SU-DHL-6 (cell line): Measurements from ENCODE around the gene ATG10.
"Not testable (repeated sequence)": the region's sequence is repeated elsewhere in the genome, so short reads cannot be mapped to it uniquely, and the experiment has no call there.

Experiments used
- H2AFZ ChIP-seq: fragments of 200-600 bp; sonication (generic); 2 replicates; pipeline ENCODE4 v1.6.1; 2014; ENCODE audit warnings: low read depth, mild to moderate bottlenecking, moderate library complexity, mixed read lengths, antibody characterized with exemption, low read length; ENCODE audit not compliant: severe bottlenecking
- H3F3A ChIP-seq: fragments of 200-600 bp; shearing (Covaris generic); 2 replicates; pipeline ENCODE4 v1.6.0; 2016; ENCODE audit warnings: antibody characterized with exemption, mild to moderate bottlenecking; ENCODE audit not compliant: insufficient read depth
- H3K27ac ChIP-seq: fragments of 200-600 bp; sonication (generic); 2 replicates; pipeline ENCODE4 v1.5.1; 2016; ENCODE audit warnings: low read depth, mild to moderate bottlenecking, low read length, moderate library complexity, mixed read lengths
- H3K27me3 ChIP-seq: fragments of 200-600 bp; sonication (generic), shearing (Covaris generic); 2 replicates; pipeline ENCODE4 v1.6.0; 2014; ENCODE audit warnings: mild to moderate bottlenecking, low read length
- H3K36me3 ChIP-seq: fragments of 200-600 bp; sonication (generic); 2 replicates; pipeline ENCODE4 v1.6.1; 2014; ENCODE audit warnings: mild to moderate bottlenecking, low read length, mixed read lengths
- H3K4me2 ChIP-seq: fragments of 300-600, 200-600 bp; shearing (Covaris generic), sonication (generic); 2 replicates; pipeline ENCODE4 v1.6.0; 2014; ENCODE audit warnings: low read length, low read depth, mild to moderate bottlenecking; ENCODE audit not compliant: poor library complexity, severe bottlenecking
- H3K4me3 ChIP-seq: fragments of 200-600 bp; sonication (generic); 2 replicates; pipeline ENCODE4 v1.5.1; 2014; ENCODE audit warnings: antibody characterized with exemption, low read length, mild to moderate bottlenecking, mixed read lengths; ENCODE audit not compliant: insufficient read depth, poor library complexity, severe bottlenecking
- H3K79me2 ChIP-seq: fragments of 200-600 bp; sonication (generic); 2 replicates; pipeline ENCODE4 v1.6.1; 2014; ENCODE audit warnings: mild to moderate bottlenecking, low read length, moderate library complexity; ENCODE audit not compliant: insufficient read depth
- H3K9ac ChIP-seq: fragments of 200-600 bp; sonication (generic); 2 replicates; pipeline ENCODE4 v1.7.0; 2014; ENCODE audit warnings: mild to moderate bottlenecking, low read length
- H3K9me2 ChIP-seq: fragments of 200-600 bp; sonication (generic); replicated peaks from 2 replicates; pipeline ENCODE4 v1.6.1; 2014; ENCODE audit warnings: low read length; ENCODE audit not compliant: insufficient read depth
- H3K9me3 ChIP-seq: fragments of 200-600 bp; sonication (generic); 2 replicates; pipeline ENCODE4 v1.6.1; 2014; ENCODE audit warnings: low read length, mixed read lengths; ENCODE audit not compliant: insufficient read depth
- H4K20me1 ChIP-seq: fragments of 200-600 bp; sonication (generic); 2 replicates; pipeline ENCODE4 v1.6.1; 2014; ENCODE audit warnings: low read depth, mild to moderate bottlenecking, antibody characterized with exemption, low read length, moderate library complexity, mixed read lengths
- CTCF ChIP-seq: fragments of 200-600 bp; sonication (generic); IDR thresholded peaks from one replicate; pipeline ENCODE4 v1.5.1; 2017; ENCODE audit warnings: antibody characterized with exemption, mild to moderate bottlenecking, low read length, moderate library complexity; ENCODE audit not compliant: insufficient read depth, poor library complexity, severe bottlenecking
- EZH2phosphoT487 ChIP-seq: fragments of 200-600 bp; sonication (generic), shearing (Covaris generic); conservative IDR thresholded peaks from 2 replicates; pipeline ENCODE4 v1.6.1; 2018; ENCODE audit warnings: mild to moderate bottlenecking, antibody characterized with exemption, low read length, moderate library complexity, mixed read lengths

ATG10 gene

GRCh38 chr5:82057051-82057450 is 85.2 kb downstream of the ATG10 start:
- Histone ChIP-seq H3K9me2 (no peaks in the 10 kb centered on the region), H3K27me3 (no peaks in the 10 kb centered on the region), H3K79me2 (no peaks in the 10 kb centered on the region), H3K4me2 (no peak overlapping the region), H4K20me1 (no peaks in the 10 kb centered on the region), H3K4me3 (no peak overlapping the region), H3K27ac (no peak overlapping the region), H3K9ac (no peak overlapping the region), H3K9me3 (no peaks in the 10 kb centered on the region), H3F3A (no peaks in the 10 kb centered on the region), H2AFZ (no peak overlapping the region), H3K36me3 (no peaks in the 10 kb centered on the region)
- no peak for TF ChIP-seq CTCF
- no peak for TF ChIP-seq EZH2phosphoT487

DNA sequence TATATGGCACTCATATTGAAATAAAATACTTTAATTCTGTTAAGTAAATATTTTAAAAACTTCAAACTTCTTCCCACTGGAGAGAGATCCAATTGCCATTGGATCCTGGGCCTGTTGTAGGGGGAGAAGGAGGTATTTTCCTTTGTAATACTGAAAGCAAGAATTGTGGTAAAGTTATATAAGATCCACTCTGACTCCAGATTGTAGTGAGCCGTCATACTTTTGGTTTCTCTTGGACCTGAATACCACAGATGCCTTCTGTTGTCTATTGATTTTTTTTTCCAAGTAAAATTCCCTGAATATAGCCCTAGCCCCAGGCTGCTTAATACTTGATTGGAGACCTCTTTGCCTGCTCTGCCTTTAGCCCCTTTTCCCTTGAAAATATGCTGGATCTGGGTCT is 86.9 kb downstream of the ATG10 start:
- Histone ChIP-seq H3F3A (no peaks in the 10 kb centered on the region), H3K36me3 (no peaks in the 10 kb centered on the region), H3K9ac (no peak overlapping the region), H3K9me2 (no peaks in the 10 kb centered on the region), H3K27ac (no peak overlapping the region), H3K4me3 (no peak overlapping the region), H3K4me2 (no peak overlapping the region), H3K27me3 (no peaks in the 10 kb centered on the region), H3K9me3 (no peaks in the 10 kb centered on the region), H3K79me2 (no peaks in the 10 kb centered on the region), H2AFZ (no peak overlapping the region), H4K20me1 (no peaks in the 10 kb centered on the region)
- TF ChIP-seq CTCF = no peak
- no peak for TF ChIP-seq EZH2phosphoT487

- no peak overlapping the region for H3K27ac ChIP-seq
- no peaks in the 10 kb centered on the region for H3K79me2 ChIP-seq
- H3K9me2 ChIP-seq = no peaks in the 10 kb centered on the region
- H3K9me3 ChIP-seq = no peaks in the 10 kb centered on the region
- TF ChIP-seq EZH2phosphoT487 = no peak
- no peak for TF ChIP-seq CTCF
- H3K9ac ChIP-seq = no peak overlapping the region
- H3K4me3 ChIP-seq = no peak overlapping the region
- H3K36me3 ChIP-seq = peaks cover 3% of the 10 kb centered on the region; the same call in 1 of the 2 replicates
- H2AFZ ChIP-seq = no peak overlapping the region
- H3F3A ChIP-seq = no peaks in the 10 kb centered on the region
- no peaks in the 10 kb centered on the region for H4K20me1 ChIP-seq
- H3K27me3 ChIP-seq = no peaks in the 10 kb centered on the region
- no peak overlapping the region for H3K4me2 ChIP-seq
Measured at GRCh38 chr5:82066791-82067190, 95.0 kb downstream of the ATG10 start.

DNA sequence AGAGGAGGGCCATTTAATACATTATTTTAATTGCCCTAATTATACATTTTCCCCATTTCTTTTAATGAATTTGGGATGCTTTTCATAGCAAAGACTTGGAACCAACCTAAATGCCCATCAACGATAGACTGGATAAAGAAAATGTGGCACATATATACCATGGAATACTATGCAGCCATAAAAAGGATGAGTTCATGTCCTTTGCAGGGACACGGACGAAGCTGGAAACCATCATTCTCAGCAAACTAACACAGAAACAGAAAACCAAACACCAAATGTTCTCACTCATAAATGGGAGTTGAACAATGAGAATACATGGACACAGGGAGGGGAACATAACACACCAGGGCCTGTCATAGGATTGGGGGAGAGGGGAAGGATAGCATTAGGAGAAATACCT is 96.2 kb downstream of the ATG10 start:
- not testable (repeated sequence) for H3K9me2 ChIP-seq, H3K9me3 ChIP-seq, H4K20me1 ChIP-seq, H3K27me3 ChIP-seq, H3F3A ChIP-seq, H3K4me2 ChIP-seq, H3K9ac ChIP-seq, H3K4me3 ChIP-seq, H3K27ac ChIP-seq, H2AFZ ChIP-seq, H3K79me2 ChIP-seq, H3K36me3 ChIP-seq
